SK-N-SH (cell line): ENCODE measurements around the gene KIF2A. TPM values are rescaled to one million over a fixed set of nuclear protein-coding genes. Genes with fewer than 3 reads are reported as not detected.

Experiments
- CTCF ChIA-PET: fragments of 300-600, 350-600 bp; formaldehyde crosslinking; extraction: SDS; loops from one replicate; lab custom pipeline; 2021; lab: Yijun Ruan, JAX
- POLR2A ChIA-PET: fragments of 350-600 bp; sonication (Branson Sonifier 250); formaldehyde crosslinking; extraction: SDS; loops from one replicate; lab custom pipeline; 2020; ENCODE audit warnings: antibody characterized with exemption, inconsistent platforms; lab: Yijun Ruan, JAX
- DNase-seq: peaks from one replicate; pipeline ENCODE4 v3.0.0; 2012
- H2AFZ ChIP-seq: fragments of 200-600 bp; sonication (generic); 2 replicates; pipeline ENCODE4 v1.8.1; 2016; ENCODE audit warnings: antibody characterized with exemption, mild to moderate bottlenecking, low read depth
- H3F3A ChIP-seq: fragments of 200-600 bp; sonication (generic); replicated peaks from 2 replicates; pipeline ENCODE3; 2016; ENCODE audit warnings: antibody characterized with exemption, mild to moderate bottlenecking; ENCODE audit not compliant: insufficient read depth
- H3K27ac ChIP-seq, 2 experiments: fragments of 200-500 bp in 1 of 2; fragments of 200-600 bp in 1 of 2; sonication (Bioruptor generic) in 1 of 2; sonication (generic), shearing (Covaris generic) in 1 of 2; 2 replicates each; pipeline versions ENCODE4 v1.5.1 to v1.6.1; 2014 to 2016; ENCODE audit warnings: low read depth in 2 of 2, inconsistent platforms in 1 of 2, low read length in 1 of 2, mild to moderate bottlenecking in 1 of 2, mixed read lengths in 1 of 2
- H3K27me3 ChIP-seq: fragments of 200-600 bp; sonication (generic), shearing (Covaris generic); 2 replicates; pipeline ENCODE4 v1.6.1; 2016; ENCODE audit warnings: mixed run types; ENCODE audit not compliant: insufficient read depth
- H3K36me3 ChIP-seq, 2 experiments: fragments of 200-500 bp in 1 of 2; fragments of 200-600 bp in 1 of 2; sonication (Bioruptor generic) in 1 of 2; sonication (generic) in 1 of 2; replicated peaks in 1 of 2; 2 replicates each; pipeline versions ENCODE3 to v1.5.1; 2014 to 2016; ENCODE audit warnings: low read length in 1 of 2, mild to moderate bottlenecking in 1 of 2; ENCODE audit not compliant: insufficient read depth in 2 of 2, control insufficient read depth in 1 of 2
- H3K4me1 ChIP-seq, 2 experiments: fragments of 200-500 bp in 1 of 2; fragments of 200-600 bp in 1 of 2; sonication (Bioruptor generic) in 1 of 2; sonication (generic), shearing (Covaris generic) in 1 of 2; 2 replicates each; pipeline versions ENCODE4 v1.5.1 to v1.6.1; 2014 to 2016; ENCODE audit warnings: low read depth in 1 of 2, low read length in 1 of 2, mixed run types in 1 of 2; ENCODE audit not compliant: insufficient read depth in 2 of 2, control insufficient read depth in 1 of 2
- H3K4me2 ChIP-seq: fragments of 200-600 bp; sonication (generic), shearing (Covaris generic); 2 replicates; pipeline ENCODE4 v1.6.1; 2017; ENCODE audit warnings: mixed run types
- H3K4me3 ChIP-seq, 2 experiments: fragments of 200-500 bp in 1 of 2; fragments of 200-600 bp in 1 of 2; sonication (Bioruptor generic) in 1 of 2; sonication (generic), shearing (Covaris generic) in 1 of 2; 2 replicates each; pipeline versions ENCODE4 v1.5.1 to v1.8.1; 2014 to 2016; ENCODE audit warnings: low read depth in 2 of 2, inconsistent platforms in 1 of 2, low read length in 1 of 2, mild to moderate bottlenecking in 1 of 2, mixed read lengths in 1 of 2, moderate library complexity in 1 of 2
- H3K79me2 ChIP-seq: fragments of 200-600 bp; sonication (generic); 2 replicates; pipeline ENCODE4 v1.8.1; 2017; ENCODE audit warnings: mild to moderate bottlenecking; ENCODE audit not compliant: insufficient read depth
- H3K9ac ChIP-seq: fragments of 200-600 bp; sonication (generic); 2 replicates; pipeline ENCODE4 v1.6.1; 2017; ENCODE audit warnings: mixed run types
- H3K9me2 ChIP-seq: fragments of 200-600 bp; sonication (generic); 2 replicates; pipeline ENCODE4 v1.6.1; 2017; ENCODE audit warnings: mixed run types
- H3K9me3 ChIP-seq: fragments of 200-600 bp; sonication (generic); 2 replicates; pipeline ENCODE4 v1.6.1; 2017; ENCODE audit warnings: mixed run types, mild to moderate bottlenecking, moderate library complexity
- H4K20me1 ChIP-seq: fragments of 200-600 bp; sonication (generic); 2 replicates; pipeline ENCODE4 v1.6.1; 2017; ENCODE audit warnings: mild to moderate bottlenecking, mixed run types; ENCODE audit not compliant: insufficient read depth
- CHD2 ChIP-seq: fragments of 150-350 bp; IDR thresholded peaks from 2 replicates; pipeline ENCODE4 v1.6.1; 2018; ENCODE audit warnings: low read length; ENCODE audit not compliant: partially characterized antibody
- CTCF ChIP-seq: fragments of 200-600 bp; sonication (generic); IDR thresholded peaks from 2 replicates; pipeline ENCODE4 v1.6.1; 2017; ENCODE audit warnings: antibody characterized with exemption, mild to moderate bottlenecking, moderate library complexity
- ELF1 ChIP-seq: IDR thresholded peaks from 2 replicates; pipeline ENCODE4 v1.4.0; 2012
- EZH2phosphoT487 ChIP-seq: fragments of 200-600 bp; sonication (generic); IDR thresholded peaks from 2 replicates; pipeline ENCODE4 v1.6.1; 2017; ENCODE audit warnings: low read depth, mixed run types, mild to moderate bottlenecking, antibody characterized with exemption, moderate library complexity, borderline replicate concordance
- FOXJ3 ChIP-seq: sonication (generic); formaldehyde crosslinking; IDR thresholded peaks from 2 replicates; pipeline ENCODE4 v1.5.1; 2020; ENCODE audit warnings: mild to moderate bottlenecking, missing genetic modification reagents
- FOXM1 ChIP-seq: IDR thresholded peaks from 2 replicates; pipeline ENCODE4 v1.4.0; 2012; ENCODE audit warnings: low read depth, mild to moderate bottlenecking
- GABPA ChIP-seq: IDR thresholded peaks from 2 replicates; pipeline ENCODE4 v1.4.0; 2012; ENCODE audit warnings: low read depth, mild to moderate bottlenecking
- JUND ChIP-seq: IDR thresholded peaks from 2 replicates; pipeline ENCODE4 v1.4.0; 2012
- MAX ChIP-seq: IDR thresholded peaks from 2 replicates; pipeline ENCODE4 v1.4.0; 2012; ENCODE audit warnings: low read depth
- NFIC ChIP-seq: IDR thresholded peaks from 2 replicates; pipeline ENCODE4 v1.4.0; 2012; ENCODE audit warnings: borderline replicate concordance
- NRF1 ChIP-seq: IDR thresholded peaks from 2 replicates; pipeline ENCODE4 v1.6.1; 2012; ENCODE audit warnings: low read depth, mild to moderate bottlenecking, low read length
- PBX3 ChIP-seq: IDR thresholded peaks from 2 replicates; pipeline ENCODE4; 2012
- POLR2AphosphoS5 ChIP-seq: IDR thresholded peaks from 2 replicates; pipeline ENCODE4 v1.6.1; 2012; ENCODE audit warnings: low read depth, low read length
- RAD21 ChIP-seq: IDR thresholded peaks from 2 replicates; pipeline ENCODE4 v1.6.1; 2012; ENCODE audit warnings: mild to moderate bottlenecking, low read length
- RCOR1 ChIP-seq: fragments of 150-350 bp; IDR thresholded peaks from 2 replicates; pipeline ENCODE4 v1.6.1; 2017; ENCODE audit warnings: antibody characterized with exemption, low read length
- RFX5 ChIP-seq: IDR thresholded peaks from 2 replicates; pipeline ENCODE4 v1.6.1; 2012; ENCODE audit warnings: mild to moderate bottlenecking, improper control_type of control experiment, low read length
- RXRA ChIP-seq: IDR thresholded peaks from 2 replicates; pipeline ENCODE4 v1.4.0; 2012; ENCODE audit warnings: low read depth, mild to moderate bottlenecking, borderline replicate concordance
- SMC3 ChIP-seq: IDR thresholded peaks from 2 replicates; pipeline ENCODE4 v1.6.1; 2012; ENCODE audit warnings: low read depth, low read length, improper control_type of control experiment
- TCF12 ChIP-seq: IDR thresholded peaks from 2 replicates; pipeline ENCODE4 v1.4.0; 2012
- USF2 ChIP-seq: fragments of 150-350 bp; IDR thresholded peaks from 2 replicates; pipeline ENCODE4 v1.6.1; 2017; ENCODE audit warnings: antibody characterized with exemption, low read length, low read depth, borderline replicate concordance
- YY1 ChIP-seq: IDR thresholded peaks from 2 replicates; pipeline ENCODE4 v1.4.0; 2012; ENCODE audit warnings: low read depth, mild to moderate bottlenecking
- WGBS: methylation state at CpG from one replicate; pipeline ENCODE4 v1.1.6; 2017; ENCODE audit warnings: low lambda C conversion rate; 5-methylcytosine and 5-hydroxymethylcytosine counted together
- polyA plus RNA-seq, 3 experiments: library from polyadenylated mRNA; depleted of rRNA; stranded (reverse); fragments of >200 nt; gene quantifications; 2 replicates each; pipeline ENCODE4 v1.2.3, GENCODE V29; 2012
- TF ChIP-seq, protein P1 (sequence below): IDR thresholded peaks from 2 replicates; pipeline ENCODE4 v1.4.0; 2012; ENCODE audit warnings: low read depth, borderline replicate concordance

The KIF2A gene
- polyA plus RNA-seq, 1 of the 3 experiments (the other 2 are of a cell fraction) = 14.3 TPM

DNA sequence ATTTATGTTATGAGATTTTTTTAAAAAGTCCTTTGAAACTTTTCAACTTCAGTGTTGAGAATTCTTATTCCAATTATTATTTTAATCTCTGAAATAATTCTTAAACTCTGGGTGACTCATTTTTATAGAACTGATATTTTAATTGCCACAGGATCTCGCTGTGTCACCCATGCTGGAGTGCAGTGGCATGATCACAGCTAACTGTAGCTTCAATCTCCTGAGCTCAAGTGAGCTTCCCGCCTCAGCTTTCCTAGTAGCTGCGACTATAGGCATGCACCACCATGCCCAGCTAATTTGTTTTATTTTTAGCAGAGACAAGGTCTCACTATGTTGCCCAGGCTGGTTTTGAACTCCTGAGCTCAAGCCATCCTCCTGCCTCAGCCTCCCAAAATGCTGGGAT lies 56.7 kb downstream of the KIF2A start (continued):
- TF ChIP-seq POLR2AphosphoS5 = no peak
- no peak for TF ChIP-seq NFIC
- TF ChIP-seq USF2 = no peak
- no peak for TF ChIP-seq RXRA
- no peak for TF ChIP-seq RAD21
- TF ChIP-seq ELF1 = no peak

GRCh38 chr5:62369039-62369438 lies 63.0 kb downstream of the KIF2A start:
- no peak for DNase-seq
- WGBS = 100% methylated on average over 2 of the region's 2 CpGs

More at GRCh38 chr5:62369039-62369438, 63.0 kb downstream of the KIF2A start:
- H3K79me2 ChIP-seq = no peaks in the 10 kb centered on the region
- no peaks in the 10 kb centered on the region for H4K20me1 ChIP-seq
- peak overlapping the region in 1 of 2 experiments; percentile 27; a peak in 1 of 4 replicates for H3K4me3 ChIP-seq
- ChIA-PET POLR2A (no interaction called here), CTCF (interaction anchor here (0.6 to 1.3 kb wide), 2 partner anchors 142 to 144 kb away, joined by 3 to 4 read pairs; no protein-coding TSS in a partner anchor)
- H2AFZ ChIP-seq = no peak overlapping the region
- no peaks in the 10 kb centered on the region for H3K27me3 ChIP-seq
- no peaks in the 10 kb centered on the region for H3K9me2 ChIP-seq
- H3K4me1 ChIP-seq = peaks cover 0 to 10% of the 10 kb centered on the region in 2 experiments; a peak in 1 of 4 replicates
- H3K4me2 ChIP-seq = no peak overlapping the region
- no peaks in the 10 kb centered on the region for H3K9me3 ChIP-seq
- peaks cover 44 to 66% of the 10 kb centered on the region in 2 experiments for H3K36me3 ChIP-seq
- H3F3A ChIP-seq = peaks cover 19% of the 10 kb centered on the region
- H3K27ac ChIP-seq = no peak overlapping the region
- TF ChIP-seq PBX3 = no peak
- TF ChIP-seq JUND = no peak
- no peak for TF ChIP-seq TCF12
- TF ChIP-seq YY1 = no peak
- TF ChIP-seq RAD21 = no peak
- no peak for TF ChIP-seq SMC3
- TF ChIP-seq ELF1 = no peak
- no peak for TF ChIP-seq RCOR1
- TF ChIP-seq EZH2phosphoT487 = no peak
- TF ChIP-seq MAX = no peak
- TF ChIP-seq USF2 = no peak
- TF ChIP-seq CTCF = no peak
- no peak for TF ChIP-seq RFX5
- no peak for TF ChIP-seq GABPA
- no peak for TF ChIP-seq NRF1
- no peak for TF ChIP-seq FOXM1
- no peak for TF ChIP-seq CHD2
- no peak for TF ChIP-seq FOXJ3 (CRISPR knock-in tag)
- no peak for TF ChIP-seq POLR2AphosphoS5
- TF ChIP-seq, protein P1, sequence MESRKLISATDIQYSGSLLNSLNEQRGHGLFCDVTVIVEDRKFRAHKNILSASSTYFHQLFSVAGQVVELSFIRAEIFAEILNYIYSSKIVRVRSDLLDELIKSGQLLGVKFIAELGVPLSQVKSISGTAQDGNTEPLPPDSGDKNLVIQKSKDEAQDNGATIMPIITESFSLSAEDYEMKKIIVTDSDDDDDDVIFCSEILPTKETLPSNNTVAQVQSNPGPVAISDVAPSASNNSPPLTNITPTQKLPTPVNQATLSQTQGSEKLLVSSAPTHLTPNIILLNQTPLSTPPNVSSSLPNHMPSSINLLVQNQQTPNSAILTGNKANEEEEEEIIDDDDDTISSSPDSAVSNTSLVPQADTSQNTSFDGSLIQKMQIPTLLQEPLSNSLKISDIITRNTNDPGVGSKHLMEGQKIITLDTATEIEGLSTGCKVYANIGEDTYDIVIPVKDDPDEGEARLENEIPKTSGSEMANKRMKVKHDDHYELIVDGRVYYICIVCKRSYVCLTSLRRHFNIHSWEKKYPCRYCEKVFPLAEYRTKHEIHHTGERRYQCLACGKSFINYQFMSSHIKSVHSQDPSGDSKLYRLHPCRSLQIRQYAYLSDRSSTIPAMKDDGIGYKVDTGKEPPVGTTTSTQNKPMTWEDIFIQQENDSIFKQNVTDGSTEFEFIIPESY = no peak
- no peak overlapping the region for H3K9ac ChIP-seq
